HepG2 (cell line): ENCODE results near the gene SLC10A1. TPM values are rescaled to one million over a fixed set of nuclear protein-coding genes. Genes with fewer than 3 reads are reported as not detected.

ENCODE experiments used
- CCAR2 ChIP-seq: fragments of 200-400 bp; formaldehyde crosslinking; optimal IDR thresholded peaks from 2 replicates; pipeline ENCODE3; 2018; ENCODE audit warnings: low read depth, mild to moderate bottlenecking, low read length, moderate library complexity
- CREB3 ChIP-seq: sonication (generic); formaldehyde crosslinking; IDR thresholded peaks from 2 replicates; pipeline ENCODE4 v1.5.0; 2020; ENCODE audit warnings: missing genetic modification reagents
- ELF3 ChIP-seq: IDR thresholded peaks from 2 replicates; pipeline ENCODE4 v1.6.1; 2016; ENCODE audit warnings: missing genetic modification reagents, missing compliant biosample characterization
- EP300 ChIP-seq, 3 experiments: sonication (generic) in 1 of 3; formaldehyde crosslinking in 1 of 3; IDR thresholded peaks; 2 replicates each; pipeline versions ENCODE4 v1.5.1 to v1.6.1; 2011 to 2020; ENCODE audit warnings: low read depth in 2 of 3, low read length in 2 of 3, borderline replicate concordance in 1 of 3, improper control_type of control experiment in 1 of 3, mild to moderate bottlenecking in 1 of 3, missing genetic modification reagents in 1 of 3, moderate library complexity in 1 of 3
- HDAC2 ChIP-seq: sonication (generic); formaldehyde crosslinking; IDR thresholded peaks from 2 replicates; pipeline ENCODE4 v1.4.0; 2020; ENCODE audit warnings: missing genetic modification reagents
- HIVEP1 ChIP-seq: sonication (generic); formaldehyde crosslinking; IDR thresholded peaks from 2 replicates; pipeline ENCODE4 v1.4.0; 2020; ENCODE audit warnings: mild to moderate bottlenecking, missing genetic modification reagents
- PHF20 ChIP-seq: sonication (generic); formaldehyde crosslinking; IDR thresholded peaks from 2 replicates; pipeline ENCODE4 v1.5.0; 2020; ENCODE audit warnings: mild to moderate bottlenecking, missing genetic modification reagents
- RFX1 ChIP-seq: fragments of 450-650 bp; IDR thresholded peaks from 2 replicates; pipeline ENCODE4 v1.6.1; 2017
- TP53 ChIP-seq: sonication (generic); formaldehyde crosslinking; conservative IDR thresholded peaks from 2 replicates; pipeline ENCODE4 v1.4.0; 2020; ENCODE audit warnings: missing genetic modification reagents
- XRCC5 ChIP-seq: fragments of 200-400 bp; formaldehyde crosslinking; optimal IDR thresholded peaks from 2 replicates; pipeline ENCODE3; 2017; ENCODE audit warnings: mild to moderate bottlenecking, low read length
- ZNF253 ChIP-seq: sonication (generic); formaldehyde crosslinking; IDR thresholded peaks from 2 replicates; pipeline ENCODE4 v1.8.0; 2022; ENCODE audit warnings: mild to moderate bottlenecking, missing genetic modification reagents, borderline replicate concordance
- ZNF362 ChIP-seq: sonication (generic); formaldehyde crosslinking; IDR thresholded peaks from 2 replicates; pipeline ENCODE4 v1.4.0; 2020; ENCODE audit warnings: missing genetic modification reagents, mild to moderate bottlenecking, borderline replicate concordance
- ZNF558 ChIP-seq: sonication (generic); formaldehyde crosslinking; IDR thresholded peaks from 2 replicates; pipeline ENCODE4 v1.9.0; 2022; ENCODE audit warnings: mild to moderate bottlenecking, missing genetic modification reagents, borderline replicate concordance
- polyA plus RNA-seq, 8 experiments: library from polyadenylated mRNA; depleted of rRNA in 3 of 8; stranded (reverse) in 7 of 8; unstranded in 1 of 8; fragments of >200 nt; fragmentation: Illumina TruSeq in 4 of 8; extraction: Trizol in 4 of 8; gene quantifications; 2 replicates each; pipeline versions ENCODE4 v1.2.1 to v1.2.3, GENCODE V29; 2011 to 2016; ENCODE audit warnings: low read depth in 4 of 8, missing spikeins in 1 of 8, mixed read lengths in 1 of 8; ENCODE audit not compliant: insufficient read depth in 1 of 8
- total RNA-seq, 5 experiments: library from RNA; depleted of rRNA; stranded (reverse); fragments of >200 nt; fragmentation: Illumina TruSeq; extraction: Trizol; gene quantifications; 2 replicates each; pipeline ENCODE4 v1.2.3, GENCODE V29; 2016; ENCODE audit warnings: low read depth in 1 of 5
- TF ChIP-seq, protein P1 (sequence below), 2 experiments: fragments of 450-650 bp in 1 of 2; sonication (generic) in 1 of 2; formaldehyde crosslinking; IDR thresholded peaks; 2 replicates each; pipeline versions ENCODE4 v1.5.0 to v1.8.0; 2020 to 2022; ENCODE audit warnings: mild to moderate bottlenecking in 1 of 2, missing genetic modification reagents in 1 of 2
- TF ChIP-seq, protein P2 (sequence below): sonication (generic); formaldehyde crosslinking; IDR thresholded peaks from 2 replicates; pipeline ENCODE4 v1.5.0; 2020; ENCODE audit warnings: mild to moderate bottlenecking, missing genetic modification reagents, borderline replicate concordance

Gene SLC10A1
- total and polyA plus RNA-seq, 2 of the 13 experiments (the other 11 are each of a cell fraction or from before 2014, with no cell fraction given), result 0.17 TPM; not detected in 1

- no peak for TF ChIP-seq CREB3
- peak; percentile 87 for TF ChIP-seq HDAC2 (CRISPR knock-in tag)
- TF ChIP-seq RFX1, result no peak
- peak; percentile 64; the same call in 1 of the 2 replicates for TF ChIP-seq ELF3 (CRISPR knock-in tag)
- peak; percentile 36 for TF ChIP-seq XRCC5
- TF ChIP-seq, protein P1, sequence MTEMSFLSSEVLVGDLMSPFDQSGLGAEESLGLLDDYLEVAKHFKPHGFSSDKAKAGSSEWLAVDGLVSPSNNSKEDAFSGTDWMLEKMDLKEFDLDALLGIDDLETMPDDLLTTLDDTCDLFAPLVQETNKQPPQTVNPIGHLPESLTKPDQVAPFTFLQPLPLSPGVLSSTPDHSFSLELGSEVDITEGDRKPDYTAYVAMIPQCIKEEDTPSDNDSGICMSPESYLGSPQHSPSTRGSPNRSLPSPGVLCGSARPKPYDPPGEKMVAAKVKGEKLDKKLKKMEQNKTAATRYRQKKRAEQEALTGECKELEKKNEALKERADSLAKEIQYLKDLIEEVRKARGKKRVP (CRISPR knock-in tag; IDR thresholded peaks at IDR 0.05), result peak in 1 of 2 experiments; percentile 68; a peak in 2 of 4 replicates
- no peak for TF ChIP-seq ZNF253
- no peak for TF ChIP-seq PHF20 (CRISPR knock-in tag)
- TF ChIP-seq HIVEP1 (CRISPR knock-in tag), result peak; percentile 42; the same call in 1 of the 2 replicates
- TF ChIP-seq ZNF362 (CRISPR knock-in tag), result peak; percentile 35; the same call in 1 of the 2 replicates
- no peak for TF ChIP-seq CCAR2
- TF ChIP-seq ZNF558 (CRISPR knock-in tag), result no peak
- peak; percentile 74 to 90 for TF ChIP-seq EP300 (IDR thresholded peaks at IDR 0.05; ENCODE audit: low read depth in 2 of 2, low read length in 2 of 2)
- peak; percentile 73; the same call in 1 of the 2 replicates for TF ChIP-seq EP300 (CRISPR knock-in tag; IDR thresholded peaks at IDR 0.05; ENCODE audit: borderline replicate concordance)
- TF ChIP-seq, protein P2, sequence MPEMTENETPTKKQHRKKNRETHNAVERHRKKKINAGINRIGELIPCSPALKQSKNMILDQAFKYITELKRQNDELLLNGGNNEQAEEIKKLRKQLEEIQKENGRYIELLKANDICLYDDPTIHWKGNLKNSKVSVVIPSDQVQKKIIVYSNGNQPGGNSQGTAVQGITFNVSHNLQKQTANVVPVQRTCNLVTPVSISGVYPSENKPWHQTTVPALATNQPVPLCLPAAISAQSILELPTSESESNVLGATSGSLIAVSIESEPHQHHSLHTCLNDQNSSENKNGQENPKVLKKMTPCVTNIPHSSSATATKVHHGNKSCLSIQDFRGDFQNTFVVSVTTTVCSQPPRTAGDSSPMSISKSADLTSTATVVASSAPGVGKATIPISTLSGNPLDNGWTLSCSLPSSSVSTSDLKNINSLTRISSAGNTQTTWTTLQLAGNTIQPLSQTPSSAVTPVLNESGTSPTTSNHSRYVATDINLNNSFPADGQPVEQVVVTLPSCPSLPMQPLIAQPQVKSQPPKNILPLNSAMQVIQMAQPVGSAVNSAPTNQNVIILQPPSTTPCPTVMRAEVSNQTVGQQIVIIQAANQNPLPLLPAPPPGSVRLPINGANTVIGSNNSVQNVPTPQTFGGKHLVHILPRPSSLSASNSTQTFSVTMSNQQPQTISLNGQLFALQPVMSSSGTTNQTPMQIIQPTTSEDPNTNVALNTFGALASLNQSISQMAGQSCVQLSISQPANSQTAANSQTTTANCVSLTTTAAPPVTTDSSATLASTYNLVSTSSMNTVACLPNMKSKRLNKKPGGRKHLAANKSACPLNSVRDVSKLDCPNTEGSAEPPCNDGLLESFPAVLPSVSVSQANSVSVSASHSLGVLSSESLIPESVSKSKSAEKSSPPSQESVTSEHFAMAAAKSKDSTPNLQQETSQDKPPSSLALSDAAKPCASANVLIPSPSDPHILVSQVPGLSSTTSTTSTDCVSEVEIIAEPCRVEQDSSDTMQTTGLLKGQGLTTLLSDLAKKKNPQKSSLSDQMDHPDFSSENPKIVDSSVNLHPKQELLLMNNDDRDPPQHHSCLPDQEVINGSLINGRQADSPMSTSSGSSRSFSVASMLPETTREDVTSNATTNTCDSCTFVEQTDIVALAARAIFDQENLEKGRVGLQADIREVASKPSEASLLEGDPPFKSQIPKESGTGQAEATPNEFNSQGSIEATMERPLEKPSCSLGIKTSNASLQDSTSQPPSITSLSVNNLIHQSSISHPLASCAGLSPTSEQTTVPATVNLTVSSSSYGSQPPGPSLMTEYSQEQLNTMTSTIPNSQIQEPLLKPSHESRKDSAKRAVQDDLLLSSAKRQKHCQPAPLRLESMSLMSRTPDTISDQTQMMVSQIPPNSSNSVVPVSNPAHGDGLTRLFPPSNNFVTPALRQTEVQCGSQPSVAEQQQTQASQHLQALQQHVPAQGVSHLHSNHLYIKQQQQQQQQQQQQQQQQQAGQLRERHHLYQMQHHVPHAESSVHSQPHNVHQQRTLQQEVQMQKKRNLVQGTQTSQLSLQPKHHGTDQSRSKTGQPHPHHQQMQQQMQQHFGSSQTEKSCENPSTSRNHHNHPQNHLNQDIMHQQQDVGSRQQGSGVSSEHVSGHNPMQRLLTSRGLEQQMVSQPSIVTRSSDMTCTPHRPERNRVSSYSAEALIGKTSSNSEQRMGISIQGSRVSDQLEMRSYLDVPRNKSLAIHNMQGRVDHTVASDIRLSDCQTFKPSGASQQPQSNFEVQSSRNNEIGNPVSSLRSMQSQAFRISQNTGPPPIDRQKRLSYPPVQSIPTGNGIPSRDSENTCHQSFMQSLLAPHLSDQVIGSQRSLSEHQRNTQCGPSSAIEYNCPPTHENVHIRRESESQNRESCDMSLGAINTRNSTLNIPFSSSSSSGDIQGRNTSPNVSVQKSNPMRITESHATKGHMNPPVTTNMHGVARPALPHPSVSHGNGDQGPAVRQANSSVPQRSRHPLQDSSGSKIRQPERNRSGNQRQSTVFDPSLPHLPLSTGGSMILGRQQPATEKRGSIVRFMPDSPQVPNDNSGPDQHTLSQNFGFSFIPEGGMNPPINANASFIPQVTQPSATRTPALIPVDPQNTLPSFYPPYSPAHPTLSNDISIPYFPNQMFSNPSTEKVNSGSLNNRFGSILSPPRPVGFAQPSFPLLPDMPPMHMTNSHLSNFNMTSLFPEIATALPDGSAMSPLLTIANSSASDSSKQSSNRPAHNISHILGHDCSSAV (CRISPR knock-in tag), result no peak
- no peak for TF ChIP-seq TP53 (CRISPR knock-in tag)
These were observed 12.1 kb upstream of the SLC10A1 start (continued) for GRCh38 chr14:69808919-69809808.
